GM23338 (cell line): ENCODE results near the gene MEGF11. TPM values are rescaled to one million over a fixed set of nuclear protein-coding genes. Genes with fewer than 3 reads are reported as not detected.
A peak's percentile ranks its signal among the peaks of the same experiment; 100 is the strongest.

Source experiments
- ATAC-seq: fragments of 200-7000 bp; cut with Tn5 transposase; 3 replicates; pipeline ENCODE4 v1.9.1; 2020
- DNase-seq: peaks from one replicate; pipeline ENCODE4 v3.0.0-alpha.2; 2015; ENCODE audit warnings: low spot score
- H2AFZ ChIP-seq: fragments of 200-600 bp; sonication (generic); 2 replicates; pipeline ENCODE4 v1.8.0; 2016; ENCODE audit warnings: antibody characterized with exemption, mild to moderate bottlenecking, moderate library complexity
- H3F3A ChIP-seq: fragments of 200-600 bp; sonication (generic); replicated peaks from 2 replicates; pipeline ENCODE4 v1.8.0; 2017; ENCODE audit warnings: antibody characterized with exemption, mixed run types, low read depth
- H3K27ac ChIP-seq: fragments of 200-600 bp; sonication (generic); 2 replicates; pipeline ENCODE4 v1.6.1; 2016; ENCODE audit warnings: low read depth
- H3K27me3 ChIP-seq: fragments of 200-600 bp; sonication (generic); 2 replicates; pipeline ENCODE4 v1.8.0; 2016; ENCODE audit warnings: mild to moderate bottlenecking, mixed run types, moderate library complexity; ENCODE audit not compliant: insufficient read depth
- H3K36me3 ChIP-seq: fragments of 200-600 bp; sonication (generic); 2 replicates; pipeline ENCODE4 v1.8.0; 2016; ENCODE audit warnings: mild to moderate bottlenecking; ENCODE audit not compliant: insufficient read depth
- H3K4me1 ChIP-seq: fragments of 200-600 bp; sonication (generic); 2 replicates; pipeline ENCODE4 v1.8.0; 2016; ENCODE audit warnings: mild to moderate bottlenecking, moderate library complexity; ENCODE audit not compliant: insufficient read depth
- H3K4me2 ChIP-seq: fragments of 200-600 bp; sonication (generic); 2 replicates; pipeline ENCODE4 v1.7.1; 2017; ENCODE audit warnings: mixed run types
- H3K4me3 ChIP-seq: fragments of 200-600 bp; sonication (generic); 2 replicates; pipeline ENCODE4 v1.6.1; 2016; ENCODE audit warnings: mixed run types
- H3K79me2 ChIP-seq: fragments of 200-600 bp; sonication (generic); replicated peaks from 2 replicates; pipeline ENCODE4 v1.8.0; 2017; ENCODE audit warnings: mild to moderate bottlenecking; ENCODE audit not compliant: insufficient read depth
- H3K9me2 ChIP-seq: fragments of 200-600 bp; sonication (generic); 2 replicates; pipeline ENCODE4 v1.8.0; 2017; ENCODE audit not compliant: insufficient read depth
- H4K20me1 ChIP-seq: fragments of 200-600 bp; sonication (generic); replicated peaks from 2 replicates; pipeline ENCODE4 v1.8.0; 2017; ENCODE audit warnings: mild to moderate bottlenecking; ENCODE audit not compliant: insufficient read depth
- H3K27ac Mint-ChIP-seq: 2 replicates; pipeline ENCODE4 v1.8.0; 2020; ENCODE audit warnings: inconsistent platforms, mild to moderate bottlenecking, moderate library complexity, mixed read lengths
- H3K27me3 Mint-ChIP-seq: 3 replicates; pipeline ENCODE4 v1.8.0; 2022; ENCODE audit warnings: low read depth, mild to moderate bottlenecking, moderate library complexity, mixed read lengths, inconsistent platforms; ENCODE audit not compliant: insufficient read depth, poor library complexity
- H3K36me3 Mint-ChIP-seq: 3 replicates; pipeline ENCODE4 v1.8.0; 2021; ENCODE audit warnings: low read depth, mild to moderate bottlenecking, inconsistent platforms, moderate library complexity, mixed read lengths
- H3K4me1 Mint-ChIP-seq: 3 replicates; pipeline ENCODE4 v1.8.0; 2020; ENCODE audit warnings: mild to moderate bottlenecking, inconsistent platforms, mixed read lengths
- H3K4me3 Mint-ChIP-seq: 3 replicates; pipeline ENCODE4 v1.8.0; 2021; ENCODE audit warnings: moderate library complexity, mild to moderate bottlenecking, inconsistent platforms, mixed read lengths
- H3K9me3 Mint-ChIP-seq: 3 replicates; pipeline ENCODE4 v1.8.0; 2020; ENCODE audit warnings: moderate library complexity, mild to moderate bottlenecking, inconsistent platforms, mixed read lengths
- CREB1 ChIP-seq: fragments of 250-450 bp; sonication (Bioruptor Pico); IDR thresholded peaks from 2 replicates; pipeline ENCODE4 v1.5.0; 2020; ENCODE audit warnings: low read depth, mild to moderate bottlenecking, moderate library complexity
- ETS1 ChIP-seq: IDR thresholded peaks from 2 replicates; pipeline ENCODE4 v1.6.1; 2016; ENCODE audit warnings: antibody characterized with exemption
- EZH2 ChIP-seq: fragments of 200-600 bp; sonication (generic); IDR thresholded peaks from one replicate; pipeline ENCODE4 v1.8.0; 2017; ENCODE audit warnings: antibody characterized with exemption, mild to moderate bottlenecking, low read depth; ENCODE audit not compliant: unreplicated experiment
- EZH2phosphoT487 ChIP-seq: fragments of 200-600 bp; sonication (generic); IDR thresholded peaks from one replicate; pipeline ENCODE4 v1.8.1; 2018; ENCODE audit warnings: antibody characterized with exemption; ENCODE audit not compliant: unreplicated experiment
- JUNB ChIP-seq: IDR thresholded peaks from one replicate; pipeline ENCODE4 v1.6.1; 2016; ENCODE audit warnings: antibody characterized with exemption; ENCODE audit not compliant: unreplicated experiment
- NANOG ChIP-seq: IDR thresholded peaks from 2 replicates; pipeline ENCODE4 v1.6.1; 2016; ENCODE audit warnings: antibody characterized with exemption, borderline replicate concordance
- POLR2AphosphoS5 ChIP-seq: IDR thresholded peaks from 2 replicates; pipeline ENCODE4 v1.6.1; 2016; ENCODE audit warnings: antibody characterized with exemption, low read depth
- ZNF114 ChIP-seq: fragments of 250-450 bp; sonication (Bioruptor Pico); IDR thresholded peaks from 2 replicates; pipeline ENCODE4 v1.5.0; 2020; ENCODE audit warnings: mild to moderate bottlenecking, moderate library complexity
- polyA plus RNA-seq: library from polyadenylated mRNA; unstranded; fragments of >200 nt; fragmentation: Nextera tagmentation; extraction: Ambion mirVana; gene quantifications from 2 replicates; pipeline ENCODE4 v1.2.1, GENCODE V29; 2016
- total RNA-seq: library from RNA; depleted of rRNA; stranded (reverse); fragments of >200 nt; shearing (Covaris generic); gene quantifications from 2 replicates; pipeline ENCODE4 v1.2.3, GENCODE V29; 2014
- TF ChIP-seq, protein P1 (sequence below): IDR thresholded peaks from one replicate; pipeline ENCODE4 v1.6.1; 2018; ENCODE audit warnings: antibody characterized with exemption; ENCODE audit not compliant: unreplicated experiment
- TF ChIP-seq, protein P2 (sequence below), 2 experiments: fragments of 200-600 bp in 1 of 2; sonication (generic) in 1 of 2; conservative IDR thresholded peaks; 2 replicates each; pipeline versions ENCODE4 v1.5.1 to v1.6.1; 2016 to 2017; ENCODE audit warnings: antibody characterized with exemption in 2 of 2, low read depth in 2 of 2, mild to moderate bottlenecking in 2 of 2, moderate library complexity in 1 of 2
- TF ChIP-seq, protein P3 (sequence below): fragments of 250-450 bp; sonication (Bioruptor Pico); IDR thresholded peaks from 2 replicates; pipeline ENCODE4 v1.5.0; 2020; ENCODE audit warnings: mild to moderate bottlenecking, moderate library complexity

Gene MEGF11
- total and polyA plus RNA-seq, 2 experiments from 2014 or later: 1.3 to 1.9 TPM

GRCh38 chr15:65970937-65971740, 282.4 kb downstream of the MEGF11 start:
- no peak overlapping the region for H3K4me3 ChIP-seq
- H2AFZ ChIP-seq: peak overlapping the region; percentile 64
- peaks cover 8% of the 10 kb centered on the region for H3K4me1 ChIP-seq
- Mint-ChIP-seq H3K9me3 (no peaks in the 10 kb centered on the region; the same call in 2 of the 3 replicates), H3K27me3 (peaks cover 9% of the 10 kb centered on the region), H3K36me3 (no peaks in the 10 kb centered on the region; the same call in 2 of the 3 replicates), H3K4me1 (peaks cover 23% of the 10 kb centered on the region), H3K27ac (peak overlapping the region; percentile 91), H3K4me3 (no peak overlapping the region)
- no peaks in the 10 kb centered on the region for H4K20me1 ChIP-seq
- H3K27ac ChIP-seq: no peak overlapping the region
- no peaks in the 10 kb centered on the region for H3K36me3 ChIP-seq
- no peaks in the 10 kb centered on the region for H3K79me2 ChIP-seq
- DNase-seq: no peak
- no peaks in the 10 kb centered on the region for H3F3A ChIP-seq
- H3K9me2 ChIP-seq: no peaks in the 10 kb centered on the region
- H3K4me2 ChIP-seq: no peak overlapping the region
- no peaks in the 10 kb centered on the region for H3K27me3 ChIP-seq
- TF ChIP-seq EZH2phosphoT487: no peak
- no peak for TF ChIP-seq POLR2AphosphoS5
- TF ChIP-seq, protein P1, sequence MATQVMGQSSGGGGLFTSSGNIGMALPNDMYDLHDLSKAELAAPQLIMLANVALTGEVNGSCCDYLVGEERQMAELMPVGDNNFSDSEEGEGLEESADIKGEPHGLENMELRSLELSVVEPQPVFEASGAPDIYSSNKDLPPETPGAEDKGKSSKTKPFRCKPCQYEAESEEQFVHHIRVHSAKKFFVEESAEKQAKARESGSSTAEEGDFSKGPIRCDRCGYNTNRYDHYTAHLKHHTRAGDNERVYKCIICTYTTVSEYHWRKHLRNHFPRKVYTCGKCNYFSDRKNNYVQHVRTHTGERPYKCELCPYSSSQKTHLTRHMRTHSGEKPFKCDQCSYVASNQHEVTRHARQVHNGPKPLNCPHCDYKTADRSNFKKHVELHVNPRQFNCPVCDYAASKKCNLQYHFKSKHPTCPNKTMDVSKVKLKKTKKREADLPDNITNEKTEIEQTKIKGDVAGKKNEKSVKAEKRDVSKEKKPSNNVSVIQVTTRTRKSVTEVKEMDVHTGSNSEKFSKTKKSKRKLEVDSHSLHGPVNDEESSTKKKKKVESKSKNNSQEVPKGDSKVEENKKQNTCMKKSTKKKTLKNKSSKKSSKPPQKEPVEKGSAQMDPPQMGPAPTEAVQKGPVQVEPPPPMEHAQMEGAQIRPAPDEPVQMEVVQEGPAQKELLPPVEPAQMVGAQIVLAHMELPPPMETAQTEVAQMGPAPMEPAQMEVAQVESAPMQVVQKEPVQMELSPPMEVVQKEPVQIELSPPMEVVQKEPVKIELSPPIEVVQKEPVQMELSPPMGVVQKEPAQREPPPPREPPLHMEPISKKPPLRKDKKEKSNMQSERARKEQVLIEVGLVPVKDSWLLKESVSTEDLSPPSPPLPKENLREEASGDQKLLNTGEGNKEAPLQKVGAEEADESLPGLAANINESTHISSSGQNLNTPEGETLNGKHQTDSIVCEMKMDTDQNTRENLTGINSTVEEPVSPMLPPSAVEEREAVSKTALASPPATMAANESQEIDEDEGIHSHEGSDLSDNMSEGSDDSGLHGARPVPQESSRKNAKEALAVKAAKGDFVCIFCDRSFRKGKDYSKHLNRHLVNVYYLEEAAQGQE: no peak
- TF ChIP-seq, protein P2, sequence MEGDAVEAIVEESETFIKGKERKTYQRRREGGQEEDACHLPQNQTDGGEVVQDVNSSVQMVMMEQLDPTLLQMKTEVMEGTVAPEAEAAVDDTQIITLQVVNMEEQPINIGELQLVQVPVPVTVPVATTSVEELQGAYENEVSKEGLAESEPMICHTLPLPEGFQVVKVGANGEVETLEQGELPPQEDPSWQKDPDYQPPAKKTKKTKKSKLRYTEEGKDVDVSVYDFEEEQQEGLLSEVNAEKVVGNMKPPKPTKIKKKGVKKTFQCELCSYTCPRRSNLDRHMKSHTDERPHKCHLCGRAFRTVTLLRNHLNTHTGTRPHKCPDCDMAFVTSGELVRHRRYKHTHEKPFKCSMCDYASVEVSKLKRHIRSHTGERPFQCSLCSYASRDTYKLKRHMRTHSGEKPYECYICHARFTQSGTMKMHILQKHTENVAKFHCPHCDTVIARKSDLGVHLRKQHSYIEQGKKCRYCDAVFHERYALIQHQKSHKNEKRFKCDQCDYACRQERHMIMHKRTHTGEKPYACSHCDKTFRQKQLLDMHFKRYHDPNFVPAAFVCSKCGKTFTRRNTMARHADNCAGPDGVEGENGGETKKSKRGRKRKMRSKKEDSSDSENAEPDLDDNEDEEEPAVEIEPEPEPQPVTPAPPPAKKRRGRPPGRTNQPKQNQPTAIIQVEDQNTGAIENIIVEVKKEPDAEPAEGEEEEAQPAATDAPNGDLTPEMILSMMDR (conservative IDR thresholded peaks at IDR 0.05; ENCODE audit: low read depth in 2 of 2): no peak
- TF ChIP-seq, protein P3, sequence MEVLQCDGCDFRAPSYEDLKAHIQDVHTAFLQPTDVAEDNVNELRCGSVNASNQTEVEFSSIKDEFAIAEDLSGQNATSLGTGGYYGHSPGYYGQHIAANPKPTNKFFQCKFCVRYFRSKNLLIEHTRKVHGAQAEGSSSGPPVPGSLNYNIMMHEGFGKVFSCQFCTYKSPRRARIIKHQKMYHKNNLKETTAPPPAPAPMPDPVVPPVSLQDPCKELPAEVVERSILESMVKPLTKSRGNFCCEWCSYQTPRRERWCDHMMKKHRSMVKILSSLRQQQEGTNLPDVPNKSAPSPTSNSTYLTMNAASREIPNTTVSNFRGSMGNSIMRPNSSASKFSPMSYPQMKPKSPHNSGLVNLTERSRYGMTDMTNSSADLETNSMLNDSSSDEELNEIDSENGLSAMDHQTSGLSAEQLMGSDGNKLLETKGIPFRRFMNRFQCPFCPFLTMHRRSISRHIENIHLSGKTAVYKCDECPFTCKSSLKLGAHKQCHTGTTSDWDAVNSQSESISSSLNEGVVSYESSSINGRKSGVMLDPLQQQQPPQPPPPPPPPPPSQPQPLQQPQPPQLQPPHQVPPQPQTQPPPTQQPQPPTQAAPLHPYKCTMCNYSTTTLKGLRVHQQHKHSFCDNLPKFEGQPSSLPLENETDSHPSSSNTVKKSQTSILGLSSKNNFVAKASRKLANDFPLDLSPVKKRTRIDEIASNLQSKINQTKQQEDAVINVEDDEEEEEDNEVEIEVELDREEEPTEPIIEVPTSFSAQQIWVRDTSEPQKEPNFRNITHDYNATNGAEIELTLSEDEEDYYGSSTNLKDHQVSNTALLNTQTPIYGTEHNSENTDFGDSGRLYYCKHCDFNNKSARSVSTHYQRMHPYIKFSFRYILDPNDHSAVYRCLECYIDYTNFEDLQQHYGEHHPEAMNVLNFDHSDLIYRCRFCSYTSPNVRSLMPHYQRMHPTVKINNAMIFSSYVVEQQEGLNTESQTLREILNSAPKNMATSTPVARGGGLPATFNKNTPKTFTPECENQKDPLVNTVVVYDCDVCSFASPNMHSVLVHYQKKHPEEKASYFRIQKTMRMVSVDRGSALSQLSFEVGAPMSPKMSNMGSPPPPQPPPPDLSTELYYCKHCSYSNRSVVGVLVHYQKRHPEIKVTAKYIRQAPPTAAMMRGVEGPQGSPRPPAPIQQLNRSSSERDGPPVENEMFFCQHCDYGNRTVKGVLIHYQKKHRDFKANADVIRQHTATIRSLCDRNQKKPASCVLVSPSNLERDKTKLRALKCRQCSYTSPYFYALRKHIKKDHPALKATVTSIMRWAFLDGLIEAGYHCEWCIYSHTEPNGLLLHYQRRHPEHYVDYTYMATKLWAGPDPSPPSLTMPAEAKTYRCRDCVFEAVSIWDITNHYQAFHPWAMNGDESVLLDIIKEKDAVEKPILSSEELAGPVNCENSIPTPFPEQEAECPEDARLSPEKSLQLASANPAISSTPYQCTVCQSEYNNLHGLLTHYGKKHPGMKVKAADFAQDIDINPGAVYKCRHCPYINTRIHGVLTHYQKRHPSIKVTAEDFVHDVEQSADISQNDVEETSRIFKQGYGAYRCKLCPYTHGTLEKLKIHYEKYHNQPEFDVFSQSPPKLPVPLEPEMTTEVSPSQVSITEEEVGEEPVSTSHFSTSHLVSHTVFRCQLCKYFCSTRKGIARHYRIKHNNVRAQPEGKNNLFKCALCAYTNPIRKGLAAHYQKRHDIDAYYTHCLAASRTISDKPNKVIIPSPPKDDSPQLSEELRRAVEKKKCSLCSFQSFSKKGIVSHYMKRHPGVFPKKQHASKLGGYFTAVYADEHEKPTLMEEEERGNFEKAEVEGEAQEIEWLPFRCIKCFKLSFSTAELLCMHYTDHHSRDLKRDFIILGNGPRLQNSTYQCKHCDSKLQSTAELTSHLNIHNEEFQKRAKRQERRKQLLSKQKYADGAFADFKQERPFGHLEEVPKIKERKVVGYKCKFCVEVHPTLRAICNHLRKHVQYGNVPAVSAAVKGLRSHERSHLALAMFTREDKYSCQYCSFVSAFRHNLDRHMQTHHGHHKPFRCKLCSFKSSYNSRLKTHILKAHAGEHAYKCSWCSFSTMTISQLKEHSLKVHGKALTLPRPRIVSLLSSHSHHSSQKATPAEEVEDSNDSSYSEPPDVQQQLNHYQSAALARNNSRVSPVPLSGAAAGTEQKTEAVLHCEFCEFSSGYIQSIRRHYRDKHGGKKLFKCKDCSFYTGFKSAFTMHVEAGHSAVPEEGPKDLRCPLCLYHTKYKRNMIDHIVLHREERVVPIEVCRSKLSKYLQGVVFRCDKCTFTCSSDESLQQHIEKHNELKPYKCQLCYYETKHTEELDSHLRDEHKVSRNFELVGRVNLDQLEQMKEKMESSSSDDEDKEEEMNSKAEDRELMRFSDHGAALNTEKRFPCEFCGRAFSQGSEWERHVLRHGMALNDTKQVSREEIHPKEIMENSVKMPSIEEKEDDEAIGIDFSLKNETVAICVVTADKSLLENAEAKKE (CRISPR knock-in tag): no peak
- TF ChIP-seq EZH2: no peak
- TF ChIP-seq CREB1: no peak
- TF ChIP-seq ETS1: no peak
- no peak for TF ChIP-seq JUNB
- TF ChIP-seq NANOG: no peak
- no peak for TF ChIP-seq ZNF114 (CRISPR knock-in tag)
- peak; percentile 35; the same call in 1 of the 3 replicates for ATAC-seq
